ENCODE measurements around the gene CFAP45.
A peak's percentile ranks its signal among the peaks of the same experiment; 100 is the strongest.

Gene CFAP45

DNA sequence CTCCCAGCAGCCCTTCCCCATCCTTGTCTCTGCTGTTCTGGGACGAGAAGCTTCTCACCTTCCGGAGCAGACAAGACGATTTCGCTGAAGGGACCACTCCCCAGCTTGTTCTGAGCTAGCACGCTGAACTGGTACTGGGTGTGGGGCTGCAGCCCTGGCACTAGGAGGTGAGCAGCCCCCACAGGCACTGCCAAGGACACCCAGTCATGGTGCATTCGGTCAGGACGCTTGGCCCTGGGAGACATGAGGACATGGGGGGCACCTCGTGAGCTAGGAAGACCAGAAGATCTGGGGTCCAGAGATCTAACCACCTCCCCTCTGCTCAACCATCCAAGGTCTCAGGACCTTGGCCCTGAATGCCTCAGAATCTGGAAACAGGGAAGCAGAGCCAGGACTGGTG is 30.7 kb upstream of the CFAP45 start:
- Mint-ChIP-seq H3K27me3 (ENCODE audit: low read depth) (peaks cover 22% of the 10 kb centered on the region), H3K4me3 (no peak overlapping the region), H3K9me3 (no peaks in the 10 kb centered on the region), H3K36me3 (ENCODE audit: low read depth) (no peaks in the 10 kb centered on the region), H3K4me1 (ENCODE audit: low read depth) (peaks cover 14% of the 10 kb centered on the region), H3K27ac (no peak overlapping the region)

DNA sequence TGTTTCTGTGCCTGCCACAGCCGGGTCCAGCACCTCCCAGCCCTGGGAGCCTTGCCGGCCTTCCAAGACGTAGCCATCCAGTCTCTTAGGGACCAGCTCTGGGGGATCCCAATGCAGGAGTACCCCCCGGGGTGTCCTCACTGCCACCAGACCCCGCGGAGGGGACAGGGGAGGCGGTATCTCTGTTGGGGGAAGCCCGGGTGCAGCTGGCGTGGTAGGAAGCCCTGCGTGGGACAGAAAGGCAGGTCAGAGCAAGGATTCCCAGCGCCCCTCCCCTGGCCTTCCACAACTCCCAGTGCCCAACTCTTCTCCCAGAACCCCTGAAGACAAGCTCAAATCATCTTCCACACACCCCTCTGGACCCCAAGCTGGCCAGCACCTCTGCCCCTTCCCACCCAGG is 30.3 kb upstream of the CFAP45 start:
- H3K27me3 Mint-ChIP-seq (ENCODE audit: low read depth), result peaks cover 18% of the 10 kb centered on the region
- no peak overlapping the region for H3K27ac Mint-ChIP-seq
- peaks cover 2% of the 10 kb centered on the region for H3K36me3 Mint-ChIP-seq (ENCODE audit: low read depth)
- no peaks in the 10 kb centered on the region for H3K9me3 Mint-ChIP-seq
- H3K4me1 Mint-ChIP-seq (ENCODE audit: low read depth), result peaks cover 19% of the 10 kb centered on the region
- H3K4me3 Mint-ChIP-seq, result no peak overlapping the region

DNA sequence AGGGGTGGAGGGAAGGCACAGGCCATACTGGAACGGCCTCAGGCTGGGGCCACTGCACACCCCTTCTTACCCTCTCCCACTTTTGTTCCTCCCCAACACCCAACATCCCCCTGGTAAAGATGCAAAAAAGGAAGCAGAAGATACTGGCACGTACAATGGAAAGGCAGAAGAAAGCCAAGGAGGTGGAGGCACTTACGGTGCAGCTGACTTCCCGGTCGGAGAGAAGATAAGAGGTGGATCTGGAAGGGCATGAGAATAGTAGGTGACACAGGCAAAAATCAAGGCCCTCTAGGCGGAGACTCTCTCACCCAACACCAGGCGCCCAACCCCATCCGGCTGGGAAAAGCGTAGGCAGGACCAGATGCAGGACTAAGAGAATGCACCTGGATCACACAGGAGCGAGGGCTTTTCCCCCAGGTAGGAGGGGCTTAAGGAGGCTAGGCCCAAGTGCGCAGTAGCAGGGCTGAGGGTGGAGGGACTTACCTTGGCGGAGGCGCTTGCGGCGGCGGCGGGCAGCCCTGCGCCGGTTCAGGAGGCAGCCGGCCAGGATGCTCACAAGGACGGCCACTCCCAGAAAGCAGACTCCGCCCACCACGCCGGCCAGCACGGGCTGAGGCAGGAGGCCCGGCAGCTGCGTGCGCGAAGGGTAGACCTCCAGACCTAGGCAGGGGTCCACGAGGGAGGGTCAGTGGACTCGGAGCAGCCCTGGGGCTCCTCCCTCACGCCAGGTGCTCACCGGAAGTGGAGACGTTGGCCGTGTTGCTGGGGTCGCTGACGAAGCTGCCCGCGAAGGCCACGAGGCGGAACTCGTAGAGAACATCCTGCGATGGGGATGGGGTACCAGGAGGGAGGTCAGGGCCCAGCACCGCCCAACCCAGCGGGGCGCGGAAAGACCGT is 29.4 kb upstream of the CFAP45 start:
- H3K27me3 Mint-ChIP-seq (ENCODE audit: low read depth), result peaks cover 13% of the 10 kb centered on the region
- no peak overlapping the region for H3K4me3 Mint-ChIP-seq
- no peaks in the 10 kb centered on the region for H3K9me3 Mint-ChIP-seq
- H3K27ac Mint-ChIP-seq, result peak overlapping the region; percentile 1
- peaks cover 2% of the 10 kb centered on the region for H3K36me3 Mint-ChIP-seq (ENCODE audit: low read depth)
- H3K4me1 Mint-ChIP-seq (ENCODE audit: low read depth), result peaks cover 19% of the 10 kb centered on the region

GRCh38 chr1:159928491-159929050 is 28.6 kb upstream of the CFAP45 start:
- no peak overlapping the region for H3K4me3 Mint-ChIP-seq
- no peaks in the 10 kb centered on the region for H3K9me3 Mint-ChIP-seq
- H3K4me1 Mint-ChIP-seq (ENCODE audit: low read depth), result peaks cover 22% of the 10 kb centered on the region
- H3K36me3 Mint-ChIP-seq (ENCODE audit: low read depth), result peaks cover 5% of the 10 kb centered on the region
- H3K27me3 Mint-ChIP-seq (ENCODE audit: low read depth), result peaks cover 8% of the 10 kb centered on the region
- no peak overlapping the region for H3K27ac Mint-ChIP-seq

GRCh38 chr1:159927849-159928431 is 28.0 kb upstream of the CFAP45 start:
- Mint-ChIP-seq H3K4me1 (ENCODE audit: low read depth) (peaks cover 25% of the 10 kb centered on the region), H3K4me3 (no peak overlapping the region), H3K27ac (no peak overlapping the region), H3K36me3 (ENCODE audit: low read depth) (peaks cover 5% of the 10 kb centered on the region), H3K9me3 (no peaks in the 10 kb centered on the region), H3K27me3 (ENCODE audit: low read depth) (peaks cover 7% of the 10 kb centered on the region)

- no peaks in the 10 kb centered on the region for H3K9me3 Mint-ChIP-seq
- H3K4me1 Mint-ChIP-seq (ENCODE audit: low read depth), result peaks cover 28% of the 10 kb centered on the region
- H3K27me3 Mint-ChIP-seq (ENCODE audit: low read depth), result peaks cover 4% of the 10 kb centered on the region
- peaks cover 5% of the 10 kb centered on the region for H3K36me3 Mint-ChIP-seq (ENCODE audit: low read depth)
- no peak overlapping the region for H3K4me3 Mint-ChIP-seq
- H3K27ac Mint-ChIP-seq, result no peak overlapping the region
Observed at GRCh38 chr1:159927211-159927848, 27.4 kb upstream of the CFAP45 start.

- H3K27ac Mint-ChIP-seq, result peak overlapping the region; percentile 97
- H3K9me3 Mint-ChIP-seq, result no peaks in the 10 kb centered on the region
- H3K36me3 Mint-ChIP-seq (ENCODE audit: low read depth), result peaks cover 13% of the 10 kb centered on the region
- peaks cover 4% of the 10 kb centered on the region for H3K27me3 Mint-ChIP-seq (ENCODE audit: low read depth)
- H3K4me3 Mint-ChIP-seq, result peak overlapping the region; percentile 94
- H3K4me1 Mint-ChIP-seq (ENCODE audit: low read depth), result peaks cover 43% of the 10 kb centered on the region
Observed at GRCh38 chr1:159925719-159926078, 25.7 kb upstream of the CFAP45 start.

DNA sequence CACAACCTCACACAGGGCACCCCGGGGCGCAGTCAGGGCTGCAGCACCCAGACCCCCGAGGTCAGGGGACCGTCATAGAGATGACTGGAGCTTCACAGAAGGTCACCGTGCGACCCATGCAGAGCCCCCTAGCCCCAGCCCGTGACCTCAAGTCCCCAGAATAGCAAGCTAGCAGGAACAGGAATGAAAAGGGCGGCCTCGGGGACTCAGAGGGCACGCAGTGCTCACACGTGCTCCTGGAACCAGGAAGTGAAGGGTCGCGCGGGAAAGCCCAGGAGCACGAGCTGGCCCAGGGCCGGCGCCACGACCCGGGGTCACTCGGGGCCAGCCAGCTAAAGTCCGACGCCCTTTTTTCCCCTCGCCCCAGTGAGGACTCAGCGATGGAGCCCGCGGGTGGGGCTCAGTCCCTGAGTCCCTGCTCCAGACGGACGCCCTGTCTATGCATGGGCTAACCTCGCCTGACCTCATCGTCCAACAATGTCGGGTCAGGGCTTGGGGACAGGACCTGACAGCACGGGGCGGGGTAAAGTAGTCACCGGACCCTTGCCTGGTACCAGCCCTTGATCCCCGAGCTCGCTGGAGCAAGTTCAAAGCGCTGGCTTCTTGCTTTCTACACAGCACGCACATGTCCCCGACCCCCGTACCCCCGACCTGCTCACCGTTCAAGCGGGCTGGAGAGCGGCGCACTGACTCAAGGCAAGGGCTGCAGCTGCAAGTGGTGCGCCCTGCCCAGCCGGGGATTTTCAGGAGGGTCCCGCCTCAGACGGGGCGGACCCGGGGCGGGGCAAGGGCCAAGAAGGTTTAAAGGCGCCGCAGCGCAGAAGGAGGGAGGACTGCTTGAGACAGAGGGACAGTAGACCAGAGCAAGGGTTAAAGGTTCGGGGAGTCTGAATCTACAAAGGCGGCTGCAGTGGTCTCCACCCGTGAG is 25.1 kb upstream of the CFAP45 start, which contains the start of gene TAGLN2:
Gene TAGLN2, minus strand, starts transcription at position 717 of the 928 bp plus-strand sequence. CDS start 4,998 bp downstream, outside the sequence.
- H3K9me3 Mint-ChIP-seq, result no peaks in the 10 kb centered on the region
- peaks cover 17% of the 10 kb centered on the region for H3K36me3 Mint-ChIP-seq (ENCODE audit: low read depth)
- H3K4me3 Mint-ChIP-seq, result peak within 1 kb of the TSS; percentile 94
- H3K4me1 Mint-ChIP-seq (ENCODE audit: low read depth), result peaks cover 48% of the 10 kb centered on the region
- peak within 1 kb of the TSS; percentile 98 for H3K27ac Mint-ChIP-seq
- H3K27me3 Mint-ChIP-seq (ENCODE audit: low read depth), result peaks cover 4% of the 10 kb centered on the region

- Mint-ChIP-seq H3K9me3 (no peaks in the 10 kb centered on the region), H3K4me3 (peak overlapping the region; percentile 94), H3K27me3 (ENCODE audit: low read depth) (peaks cover 4% of the 10 kb centered on the region), H3K4me1 (ENCODE audit: low read depth) (peaks cover 54% of the 10 kb centered on the region), H3K27ac (peak overlapping the region; percentile 98), H3K36me3 (ENCODE audit: low read depth) (peaks cover 25% of the 10 kb centered on the region)
Observed at GRCh38 chr1:159924025-159924790, 24.2 kb upstream of the CFAP45 start.

DNA sequence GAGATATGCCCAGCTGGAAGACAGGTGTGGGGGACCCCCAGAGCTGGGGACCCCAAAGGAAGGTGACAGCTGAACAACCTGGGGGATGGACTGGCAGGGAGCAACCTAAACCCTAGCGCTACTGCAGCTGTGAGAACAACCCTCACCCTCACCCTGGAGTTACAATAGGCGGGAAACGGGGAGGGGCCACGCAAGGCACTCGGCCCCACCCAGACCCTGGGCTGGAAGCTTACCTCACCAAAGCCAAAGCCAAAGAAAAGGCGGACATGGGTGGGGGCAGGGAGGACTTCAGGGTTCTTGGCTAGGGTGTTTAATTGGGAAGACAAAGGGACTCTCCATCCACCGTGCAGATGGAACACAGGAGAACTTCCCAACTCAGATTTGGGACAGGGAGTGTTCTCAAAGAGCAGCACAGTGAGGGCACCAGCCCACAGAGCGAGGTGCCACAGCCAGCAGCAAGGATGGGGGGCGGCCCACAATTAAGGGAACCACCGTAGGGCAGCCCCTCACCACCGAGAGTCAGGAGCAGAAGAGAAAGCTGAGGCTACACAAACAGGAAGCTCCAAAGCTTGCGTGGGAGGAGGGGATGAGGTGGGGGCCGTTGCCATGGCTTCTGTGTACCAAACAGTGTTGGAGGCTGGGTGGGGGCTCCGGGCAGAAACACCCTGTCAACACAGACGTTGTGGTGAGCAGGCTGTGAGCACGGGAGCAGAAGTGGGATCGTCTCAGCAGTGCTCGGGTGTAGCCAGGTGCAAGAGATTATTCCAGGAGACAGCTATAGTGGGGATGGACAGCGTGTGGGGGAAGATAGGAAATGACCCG is 23.4 kb upstream of the CFAP45 start:
- H3K27ac Mint-ChIP-seq, result peak overlapping the region; percentile 98
- H3K27me3 Mint-ChIP-seq (ENCODE audit: low read depth), result no peaks in the 10 kb centered on the region
- H3K9me3 Mint-ChIP-seq, result no peaks in the 10 kb centered on the region
- H3K4me3 Mint-ChIP-seq, result peak overlapping the region; percentile 94
- H3K36me3 Mint-ChIP-seq (ENCODE audit: low read depth), result peaks cover 30% of the 10 kb centered on the region
- peaks cover 55% of the 10 kb centered on the region for H3K4me1 Mint-ChIP-seq (ENCODE audit: low read depth)

DNA sequence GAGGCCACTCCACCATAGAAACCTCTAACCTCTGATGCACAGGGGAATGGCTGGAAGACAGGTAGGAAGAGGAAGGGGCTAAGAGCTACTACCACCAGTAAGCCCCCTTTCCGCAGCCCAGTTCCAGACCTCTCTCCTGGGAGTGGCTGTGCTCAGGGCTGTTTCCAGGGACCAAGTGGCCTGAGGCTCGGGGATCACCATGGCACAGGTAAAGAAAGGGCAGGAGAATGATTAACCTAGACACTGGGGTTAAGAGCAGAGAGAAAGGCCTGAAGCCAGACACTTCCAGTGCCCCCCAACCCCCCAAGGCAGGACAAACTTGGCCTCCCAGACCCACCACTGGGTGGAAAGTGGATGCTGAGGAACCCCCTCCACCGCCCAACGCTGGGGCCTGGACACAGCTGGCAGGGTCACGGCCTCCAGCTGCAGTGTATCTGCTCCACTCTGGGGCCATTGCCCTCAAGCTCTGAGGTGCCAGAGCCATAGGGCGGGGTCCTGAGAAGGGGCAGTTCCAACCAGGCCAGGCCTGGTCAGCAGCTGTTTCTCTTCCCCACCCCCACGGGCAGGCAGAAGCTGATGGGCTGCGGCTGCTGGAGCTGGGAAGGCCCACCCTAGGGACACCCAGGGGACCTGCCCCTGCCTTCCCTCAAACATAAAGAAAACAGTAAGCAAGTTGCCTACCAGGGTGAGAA is 22.7 kb upstream of the CFAP45 start:
- H3K36me3 Mint-ChIP-seq (ENCODE audit: low read depth), result peaks cover 38% of the 10 kb centered on the region
- H3K9me3 Mint-ChIP-seq, result no peaks in the 10 kb centered on the region
- H3K4me3 Mint-ChIP-seq, result peak overlapping the region; percentile 94
- H3K27me3 Mint-ChIP-seq (ENCODE audit: low read depth), result no peaks in the 10 kb centered on the region
- H3K4me1 Mint-ChIP-seq (ENCODE audit: low read depth), result peaks cover 62% of the 10 kb centered on the region
- peak overlapping the region; percentile 98 for H3K27ac Mint-ChIP-seq
